NCI-H345 (cell line): ENCODE data around the gene ANKRD30B.
"Not testable (repeated sequence)": the region's sequence is repeated elsewhere in the genome, so short reads cannot be mapped to it uniquely, and the experiment has no call there.

Experiments
- DNase-seq: peaks from one replicate; lab custom pipeline; 2025; lab: John Stamatoyannopoulos, UW

The ANKRD30B gene

GRCh38 chr18:14747513-14748474, at the start of gene ANKRD30B:
TSS of gene ANKRD30B (plus strand) at chr18:14748172. CDS start at chr18:14748420, 248 bp downstream.
- no peak for DNase-seq

- not testable (repeated sequence) for DNase-seq
Observed at GRCh38 chr18:14701286-14702040, 46.5 kb upstream of the ANKRD30B start.

GRCh38 chr18:14709761-14710160, 38.2 kb upstream of the ANKRD30B start:
- not testable (repeated sequence) for DNase-seq

GRCh38 chr18:14721569-14721968, 26.4 kb upstream of the ANKRD30B start:
- DNase-seq: not testable (repeated sequence)

GRCh38 chr18:14739056-14739455, 8.9 kb upstream of the ANKRD30B start:
- DNase-seq: not testable (repeated sequence)

- no peak for DNase-seq
Observed at GRCh38 chr18:14746897-14747296, 1.1 kb upstream of the ANKRD30B start.

GRCh38 chr18:14748496-14748895, 524 bp downstream of the ANKRD30B start:
- DNase-seq: no peak

GRCh38 chr18:14763566-14763965, 15.6 kb downstream of the ANKRD30B start:
- not testable (repeated sequence) for DNase-seq

GRCh38 chr18:14767474-14767873, 19.5 kb downstream of the ANKRD30B start:
- DNase-seq: no peak

- no peak for DNase-seq
Observed at GRCh38 chr18:14768241-14768640, 20.3 kb downstream of the ANKRD30B start.

GRCh38 chr18:14769381-14769780, 21.4 kb downstream of the ANKRD30B start:
- DNase-seq: no peak

- DNase-seq: no peak
Observed at GRCh38 chr18:14776801-14777200, 28.8 kb downstream of the ANKRD30B start.

- DNase-seq: no peak
Observed at GRCh38 chr18:14781671-14782070, 33.7 kb downstream of the ANKRD30B start.

- no peak for DNase-seq
Observed at GRCh38 chr18:14784133-14784532, 36.2 kb downstream of the ANKRD30B start.

- DNase-seq: not testable (repeated sequence)
Observed at GRCh38 chr18:14796876-14797275, 48.9 kb downstream of the ANKRD30B start.

GRCh38 chr18:14797969-14798764, 50.2 kb downstream of the ANKRD30B start:
- not testable (repeated sequence) for DNase-seq

GRCh38 chr18:14811081-14811480, 63.1 kb downstream of the ANKRD30B start:
- DNase-seq: not testable (repeated sequence)

GRCh38 chr18:14826972-14827632, 79.1 kb downstream of the ANKRD30B start:
- DNase-seq: not testable (repeated sequence)

GRCh38 chr18:14841607-14842006, 93.6 kb downstream of the ANKRD30B start:
- DNase-seq: not testable (repeated sequence)

- DNase-seq: not testable (repeated sequence)
Observed at GRCh38 chr18:14851533-14851932, 103.6 kb downstream of the ANKRD30B start.

GRCh38 chr18:14855634-14856033, 107.7 kb downstream of the ANKRD30B start:
- DNase-seq: not testable (repeated sequence)
